Activated CD8-positive, alpha-beta T cell treated with anti-CD3 and anti-CD28 coated beads for 36 hours (primary cell): ENCODE measurements around the gene GJA5. TPM values are rescaled to one million over a fixed set of nuclear protein-coding genes. Genes with fewer than 3 reads are reported as not detected.

ENCODE experiments used
- ATAC-seq: fragments of 200-7000 bp; cut with Tn5 transposase; one replicate; pipeline ENCODE4 v1.10.0; 2021; ENCODE audit warnings: mild to moderate bottlenecking, moderate library complexity
- CTCF ChIA-PET: fragments of 350-600 bp; sonication (Branson Sonifier 250); formaldehyde crosslinking; loops from one replicate; lab custom pipeline; 2021; ENCODE audit warnings: antibody characterized with exemption; lab: Charles Lee
- POLR2A ChIA-PET: fragments of 350-600 bp; sonication (Branson Sonifier 250); formaldehyde crosslinking; loops from one replicate; lab custom pipeline; 2021; ENCODE audit warnings: antibody characterized with exemption; lab: Charles Lee
- DNase-seq: peaks from one replicate; pipeline ENCODE4 v3.0.0-alpha.2; 2020
- H3K27ac Mint-ChIP-seq: one replicate; pipeline ENCODE4 v1.8.0; 2021; ENCODE audit warnings: mild to moderate bottlenecking, mixed read lengths
- H3K27me3 Mint-ChIP-seq: one replicate; pipeline ENCODE4 v1.8.0; 2021; ENCODE audit warnings: mixed read lengths
- H3K36me3 Mint-ChIP-seq: one replicate; pipeline ENCODE4 v1.8.0; 2021; ENCODE audit warnings: low read depth, mixed read lengths
- H3K4me1 Mint-ChIP-seq: one replicate; pipeline ENCODE4 v1.8.0; 2021; ENCODE audit warnings: low read depth, mixed read lengths
- H3K4me3 Mint-ChIP-seq: one replicate; pipeline ENCODE4 v1.8.0; 2021; ENCODE audit warnings: mild to moderate bottlenecking, moderate library complexity, mixed read lengths
- H3K9me3 Mint-ChIP-seq: one replicate; pipeline ENCODE4 v1.8.0; 2021; ENCODE audit warnings: mixed read lengths
- CTCF ChIP-seq: fragments of 200-600 bp; IDR thresholded peaks from one replicate; pipeline ENCODE4 v1.8.0; 2022; ENCODE audit warnings: antibody characterized with exemption, mild to moderate bottlenecking
- intact Hi-C: fragments of 100-400 bp; cut with micrococcal nuclease; formaldehyde crosslinking; loops from one replicate; pipeline ENCODE4 v1.10.0; 2022
- total RNA-seq, 2 experiments: library from RNA; stranded (reverse); gene quantifications; one replicate each; pipeline ENCODE4 v1.2.3, GENCODE V29; 2021

GJA5 gene
- total RNA-seq, result not detected

DNA sequence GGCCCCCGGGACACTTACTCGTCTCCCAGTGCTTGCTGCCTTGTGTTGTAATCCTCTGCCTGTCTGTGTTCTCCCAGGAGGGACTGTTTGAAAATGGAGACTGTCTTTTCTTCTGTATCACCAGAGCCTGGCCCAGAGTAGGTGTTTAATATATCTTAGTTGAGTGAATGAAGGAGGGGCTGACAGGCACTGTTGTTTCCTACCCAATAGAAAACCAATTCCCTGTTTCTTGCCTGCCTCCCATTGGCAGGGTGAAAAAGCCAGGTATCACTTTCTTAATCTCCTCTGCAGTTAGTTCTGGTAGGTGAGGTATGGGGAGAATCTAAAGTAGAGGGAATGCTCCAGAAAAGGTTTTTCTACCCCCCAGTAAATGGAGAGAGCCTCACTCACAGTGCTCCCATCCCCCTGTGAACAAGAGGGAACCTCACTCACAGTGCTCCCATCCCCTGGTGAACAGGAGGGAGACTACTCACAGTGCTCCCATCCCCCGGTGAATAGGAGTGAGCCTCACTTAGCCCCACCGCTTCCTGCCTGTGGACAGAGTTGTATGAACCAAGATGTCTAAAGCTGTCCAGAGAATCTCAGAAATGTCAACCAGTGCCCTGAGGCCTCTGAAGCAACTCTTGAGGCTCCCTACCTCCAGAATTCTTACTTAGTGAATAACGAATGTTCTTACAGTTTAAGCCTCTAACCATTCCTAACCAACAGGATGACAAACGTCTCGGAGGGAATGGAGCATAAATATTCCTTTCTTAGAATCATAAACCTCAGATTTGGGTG lies at the start of gene GJA5:
Gene GJA5 (minus strand): TSS at position 122 of the 780 bp plus-strand sequence. CDS start 1,364 bp downstream, outside the sequence.
- ATAC-seq, result no peak
- no peak within 1 kb of the TSS for H3K27ac Mint-ChIP-seq

DNA sequence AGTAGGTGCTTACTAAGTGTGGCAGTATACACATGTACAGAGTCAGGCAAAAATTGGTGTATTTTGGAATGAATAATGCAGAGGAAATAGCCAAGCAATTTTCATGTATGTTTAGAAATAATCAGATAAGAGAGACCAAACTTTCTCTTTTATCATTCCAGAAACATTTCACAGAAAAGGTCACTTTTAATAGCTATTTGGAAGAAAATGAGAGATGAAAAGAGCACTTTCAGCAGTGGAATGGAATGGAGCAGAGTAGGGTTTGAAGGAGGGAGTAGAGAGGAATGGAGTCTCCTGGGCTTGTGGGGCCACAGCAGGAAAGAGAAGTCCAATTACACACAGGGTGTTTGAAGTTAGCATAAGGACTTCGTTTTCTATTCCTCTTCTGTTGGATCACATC lies 48.8 kb upstream of the GJA5 start:
- POLR2A ChIA-PET, result no interaction called here
- H3K36me3 Mint-ChIP-seq, result no peaks in the 10 kb centered on the region
- no peaks in the 10 kb centered on the region for H3K4me1 Mint-ChIP-seq
- CTCF ChIA-PET, result interaction anchor here (1.2 kb wide), 1 partner anchor 12 kb away, joined by 3 read pairs; no protein-coding TSS in a partner anchor
- ATAC-seq (no peak), DNase-seq (no peak)
- no peak for TF ChIP-seq CTCF
- H3K9me3 Mint-ChIP-seq, result no peaks in the 10 kb centered on the region
- H3K27ac Mint-ChIP-seq, result no peak overlapping the region
- intact Hi-C loops, result no loop called here
- H3K27me3 Mint-ChIP-seq, result no peaks in the 10 kb centered on the region
- H3K4me3 Mint-ChIP-seq, result no peak overlapping the region

More for the DNA sequence above, at the start of gene GJA5:
- Mint-ChIP-seq H3K4me3 (no peak within 1 kb of the TSS), H3K27me3 (no peaks in the 10 kb centered on the region), H3K4me1 (peaks cover 24% of the 10 kb centered on the region), H3K36me3 (no peaks in the 10 kb centered on the region), H3K9me3 (no peaks in the 10 kb centered on the region)
- ChIA-PET POLR2A (no interaction called here), CTCF (interaction anchor here (1.0 kb wide), 1 partner anchor 131 kb away, joined by 4 read pairs; no protein-coding TSS in a partner anchor)
- no peak for DNase-seq
- intact Hi-C loops, result no loop called here
- no peak for TF ChIP-seq CTCF

DNA sequence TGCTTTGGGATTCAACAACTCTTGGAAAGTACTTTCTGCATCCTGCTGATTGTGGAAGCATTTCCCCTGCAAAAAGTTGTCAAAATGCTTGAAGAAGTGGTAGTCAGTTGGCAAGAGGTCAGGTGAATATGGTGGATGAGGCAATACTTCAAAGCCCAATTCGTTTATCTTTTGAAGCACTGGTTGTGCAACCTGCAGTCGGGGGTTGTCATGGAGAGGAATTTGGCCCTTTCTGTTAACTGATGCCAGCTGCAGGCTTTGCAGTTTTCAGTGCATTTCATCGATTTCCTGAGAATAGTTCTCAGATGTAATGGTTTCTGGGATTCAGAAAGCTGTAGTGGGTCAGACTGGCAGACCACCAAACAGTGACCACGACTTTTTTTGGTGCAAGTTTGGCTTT lies 47.6 kb upstream of the GJA5 start:
- no peaks in the 10 kb centered on the region for H3K36me3 Mint-ChIP-seq
- ChIA-PET POLR2A (no interaction called here), CTCF (no interaction called here)
- ATAC-seq (no peak), DNase-seq (no peak)
- H3K9me3 Mint-ChIP-seq, result no peaks in the 10 kb centered on the region
- no peak overlapping the region for H3K27ac Mint-ChIP-seq
- TF ChIP-seq CTCF, result no peak
- H3K4me1 Mint-ChIP-seq, result no peaks in the 10 kb centered on the region
- H3K27me3 Mint-ChIP-seq, result no peaks in the 10 kb centered on the region
- intact Hi-C loops, result no loop called here
- no peak overlapping the region for H3K4me3 Mint-ChIP-seq

- ATAC-seq (no peak), DNase-seq (no peak)
- Mint-ChIP-seq H3K4me1 (no peaks in the 10 kb centered on the region), H3K27me3 (no peaks in the 10 kb centered on the region), H3K36me3 (no peaks in the 10 kb centered on the region), H3K9me3 (no peaks in the 10 kb centered on the region), H3K27ac (no peak overlapping the region), H3K4me3 (no peak overlapping the region)
- no peak for TF ChIP-seq CTCF
- ChIA-PET POLR2A (no interaction called here), CTCF (no interaction called here)
- intact Hi-C loops, result no loop called here
These were observed 47.0 kb upstream of the GJA5 start for GRCh38 chr1:147807405-147807804.

- no peaks in the 10 kb centered on the region for H3K36me3 Mint-ChIP-seq
- H3K27ac Mint-ChIP-seq, result no peak overlapping the region
- no peaks in the 10 kb centered on the region for H3K27me3 Mint-ChIP-seq
- H3K4me1 Mint-ChIP-seq, result no peaks in the 10 kb centered on the region
- ChIA-PET CTCF (interaction anchor here (1.1 kb wide), 1 partner anchor 88 kb away, joined by 3 read pairs; no protein-coding TSS in a partner anchor), POLR2A (no interaction called here)
- DNase-seq (no peak), ATAC-seq (no peak)
- intact Hi-C loops, result no loop called here
- no peaks in the 10 kb centered on the region for H3K9me3 Mint-ChIP-seq
- H3K4me3 Mint-ChIP-seq, result no peak overlapping the region
- no peak for TF ChIP-seq CTCF
These were observed 44.7 kb upstream of the GJA5 start for GRCh38 chr1:147804942-147805723.
